Smooth muscle cell of the brain vasculature (primary cell): ENCODE results near the gene MELTF.
"Not testable (repeated sequence)": the region's sequence is repeated elsewhere in the genome, so short reads cannot be mapped to it uniquely, and the experiment has no call there.

Experiments
- DNase-seq: peaks from one replicate; pipeline ENCODE4 v3.0.0-alpha.2; 2012; ENCODE audit warnings: low read depth, low spot score

Gene MELTF

GRCh38 chr3:197029511-197030167 lies at the start of gene MELTF:
Gene MELTF, minus strand, starts transcription at chr3:197029817. Its CDS starts 115 bp downstream, at chr3:197029702.
- DNase-seq, result no peak

- DNase-seq, result no peak
Measured at GRCh38 chr3:197076415-197076814, 46.8 kb upstream of the MELTF start.

- DNase-seq, result no peak
Measured at GRCh38 chr3:197068077-197068476, 38.5 kb upstream of the MELTF start.

- no peak for DNase-seq
Measured at GRCh38 chr3:197064771-197065170, 35.2 kb upstream of the MELTF start.

- no peak for DNase-seq
Measured at GRCh38 chr3:197062446-197062845, 32.8 kb upstream of the MELTF start.

- DNase-seq, result not testable (repeated sequence)
Measured at GRCh38 chr3:197051637-197052036, 22.0 kb upstream of the MELTF start.

- no peak for DNase-seq
Measured at GRCh38 chr3:197050511-197050910, 20.9 kb upstream of the MELTF start.

DNA sequence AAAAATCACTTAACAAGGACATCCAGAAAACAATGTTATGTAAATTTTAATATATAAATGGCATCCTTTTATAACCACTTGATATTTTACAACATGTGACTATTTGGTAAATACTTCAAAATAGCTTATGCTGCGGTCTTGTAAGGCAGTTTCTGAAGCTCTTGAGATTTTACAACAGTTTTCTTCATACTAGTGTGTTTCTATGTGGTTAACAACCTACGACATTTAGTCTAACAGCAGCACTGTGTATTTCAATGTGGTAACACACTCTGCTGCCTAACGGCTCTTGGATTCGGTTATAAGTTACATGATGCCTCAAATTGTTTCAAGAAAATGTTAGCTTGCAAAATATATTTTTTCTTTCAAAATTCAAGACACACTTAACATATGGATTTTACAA lies 12.9 kb upstream of the MELTF start:
- no peak for DNase-seq

DNA sequence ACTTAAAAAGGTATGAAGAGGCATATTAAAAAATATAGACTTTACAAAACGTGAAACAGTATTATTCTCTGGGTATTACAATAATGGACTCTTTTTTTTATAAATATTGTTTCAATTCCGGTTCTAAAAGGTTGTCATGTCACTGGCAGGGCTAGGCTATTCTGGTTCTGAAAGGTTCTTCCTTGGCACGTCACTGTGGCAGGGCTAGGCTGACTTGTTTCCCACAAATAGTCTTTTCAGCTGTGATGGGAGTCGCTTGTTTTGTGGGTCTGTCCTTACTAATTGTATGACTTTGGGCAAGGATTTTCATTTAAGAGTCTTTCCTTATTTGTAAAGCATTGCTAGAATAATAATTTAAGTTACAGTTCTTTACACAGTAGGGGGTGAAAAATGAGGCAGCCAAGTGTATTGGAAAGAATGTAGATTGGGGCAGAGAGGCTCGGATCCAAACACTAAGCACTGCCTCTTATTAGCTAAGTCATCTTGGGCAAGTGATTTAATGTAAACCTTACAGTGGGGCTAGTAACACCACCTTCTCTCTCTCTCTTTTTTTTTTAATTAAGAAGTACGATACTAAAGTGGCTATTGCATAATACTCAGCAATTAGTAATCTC lies 12.4 kb upstream of the MELTF start:
- no peak for DNase-seq

GRCh38 chr3:197040658-197041057 lies 11.0 kb upstream of the MELTF start:
- no peak for DNase-seq

DNA sequence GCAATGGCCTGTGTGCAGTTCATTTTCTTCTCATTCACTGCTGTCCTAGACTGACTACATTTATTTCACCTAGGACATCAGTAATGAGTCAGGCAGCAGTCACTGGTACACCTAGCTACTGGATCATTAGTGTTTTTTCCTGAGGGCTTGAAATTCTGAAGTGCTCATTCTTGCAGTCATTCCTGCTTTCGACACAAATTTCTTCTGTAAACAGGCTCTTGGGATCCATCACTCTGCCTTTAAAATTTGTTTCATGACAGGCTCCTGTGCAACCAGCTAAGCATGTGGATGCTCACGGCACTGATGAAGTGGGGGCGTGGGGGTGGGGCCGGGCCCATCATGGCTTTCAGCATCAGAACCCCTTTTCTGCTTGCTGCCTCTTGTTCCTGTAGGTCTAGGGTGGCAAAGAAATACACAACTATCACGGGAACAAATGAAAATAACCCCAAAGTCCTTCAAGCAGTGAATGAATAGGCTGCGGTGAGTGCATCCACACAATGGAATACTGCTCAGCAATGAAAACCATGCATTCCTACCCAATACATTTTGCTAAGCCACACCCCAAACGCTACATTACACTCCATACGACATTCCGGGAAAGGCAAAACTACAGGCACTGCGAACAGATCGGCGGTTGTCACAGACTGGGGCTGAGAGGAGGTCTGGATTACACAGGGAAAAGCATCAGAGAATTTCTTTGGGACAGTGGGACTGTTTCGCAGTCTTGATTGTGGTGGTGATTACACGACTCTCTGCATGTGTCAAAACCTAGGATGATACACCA lies 9.3 kb upstream of the MELTF start:
- no peak for DNase-seq

- DNase-seq, result no peak
Measured at GRCh38 chr3:197035577-197035976, 6.0 kb upstream of the MELTF start.

DNA sequence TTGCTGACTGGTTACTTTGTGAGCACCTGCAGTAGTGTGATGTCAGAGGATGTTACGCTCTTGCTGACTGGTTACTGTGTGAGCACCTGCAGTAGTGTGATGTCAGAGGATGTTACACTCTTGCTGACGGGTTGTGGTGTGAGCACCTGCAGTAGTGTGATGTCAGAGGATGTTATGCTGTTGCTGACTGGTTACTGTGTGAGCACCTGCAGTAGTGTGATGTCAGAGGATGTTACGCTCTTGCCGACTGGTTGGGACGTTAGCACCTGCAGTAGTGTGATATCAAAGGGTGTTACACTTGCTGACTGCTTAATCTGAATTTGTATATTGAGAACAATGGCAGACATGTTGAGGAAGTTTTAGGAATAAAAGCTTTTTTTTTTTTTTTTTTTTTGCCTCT lies 5.2 kb upstream of the MELTF start:
- not testable (repeated sequence) for DNase-seq

DNA sequence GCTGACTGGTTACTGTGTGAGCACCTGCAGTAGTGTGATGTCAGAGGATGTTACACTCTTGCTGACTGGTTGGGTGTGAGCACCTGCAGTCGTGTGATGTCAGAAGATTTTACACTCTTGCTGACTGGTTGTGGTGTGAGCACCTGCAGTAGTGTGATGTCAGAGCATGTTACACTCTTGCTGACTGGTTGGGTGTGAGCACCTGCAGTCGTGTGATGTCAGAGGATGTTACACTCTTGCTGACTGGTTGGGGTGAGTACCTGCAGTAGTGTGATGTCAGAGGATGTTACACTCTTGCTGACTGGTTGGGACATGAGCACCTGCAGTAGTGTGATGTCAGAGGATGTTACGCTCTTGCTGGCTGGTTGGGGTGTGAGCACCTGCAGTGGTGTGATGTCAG lies 4.1 kb upstream of the MELTF start:
- not testable (repeated sequence) for DNase-seq

- DNase-seq, result peak; percentile 32
Measured at GRCh38 chr3:197031315-197032285, 2.0 kb upstream of the MELTF start.

DNA sequence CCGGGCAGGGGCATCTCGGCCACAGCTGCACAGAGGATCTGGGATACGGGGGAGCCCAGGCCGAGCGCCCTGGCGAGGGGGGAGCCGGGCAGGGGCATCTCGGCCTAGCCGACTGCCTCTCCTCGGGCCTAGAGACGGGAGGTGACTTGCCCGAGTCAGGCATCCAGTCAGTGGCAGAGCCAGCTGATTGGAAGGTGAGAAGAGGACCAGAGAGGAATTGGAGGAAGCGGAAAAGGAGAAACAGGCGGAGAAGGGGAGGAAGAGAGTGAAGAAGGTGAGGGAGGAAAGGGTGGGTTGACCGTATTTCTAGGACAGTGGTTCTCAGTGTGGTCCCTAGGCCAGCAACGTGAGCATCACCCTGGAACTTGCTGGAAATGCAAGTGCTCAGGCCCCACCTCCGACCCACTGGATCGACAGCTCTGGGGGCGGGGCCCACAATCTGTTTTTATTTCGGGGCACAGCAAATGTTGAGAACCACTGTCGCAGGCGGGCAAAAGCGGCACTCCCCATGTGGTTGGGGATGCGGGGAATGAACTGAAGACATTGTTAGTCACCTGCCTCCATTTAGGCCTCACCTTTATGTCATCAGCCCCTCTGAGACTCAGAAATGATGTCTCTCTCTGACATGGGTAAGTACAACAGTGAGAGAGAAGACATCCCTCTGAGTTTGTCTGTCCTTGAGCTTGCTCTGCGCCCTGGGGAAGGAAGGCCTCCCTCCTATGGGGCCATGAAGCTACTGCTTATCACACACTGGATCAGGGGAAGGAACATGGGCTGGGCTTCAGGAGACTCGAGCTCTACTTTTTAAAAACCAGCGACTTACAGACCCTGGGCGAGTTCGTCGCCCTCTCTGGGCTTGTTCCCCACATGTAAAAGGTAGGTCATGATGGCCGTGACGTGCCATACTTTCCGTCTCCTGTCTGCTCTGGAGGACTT lies 1.0 kb upstream of the MELTF start:
- no peak for DNase-seq

GRCh38 chr3:197028728-197029510 lies 698 bp downstream of the MELTF start:
- DNase-seq, result no peak

DNA sequence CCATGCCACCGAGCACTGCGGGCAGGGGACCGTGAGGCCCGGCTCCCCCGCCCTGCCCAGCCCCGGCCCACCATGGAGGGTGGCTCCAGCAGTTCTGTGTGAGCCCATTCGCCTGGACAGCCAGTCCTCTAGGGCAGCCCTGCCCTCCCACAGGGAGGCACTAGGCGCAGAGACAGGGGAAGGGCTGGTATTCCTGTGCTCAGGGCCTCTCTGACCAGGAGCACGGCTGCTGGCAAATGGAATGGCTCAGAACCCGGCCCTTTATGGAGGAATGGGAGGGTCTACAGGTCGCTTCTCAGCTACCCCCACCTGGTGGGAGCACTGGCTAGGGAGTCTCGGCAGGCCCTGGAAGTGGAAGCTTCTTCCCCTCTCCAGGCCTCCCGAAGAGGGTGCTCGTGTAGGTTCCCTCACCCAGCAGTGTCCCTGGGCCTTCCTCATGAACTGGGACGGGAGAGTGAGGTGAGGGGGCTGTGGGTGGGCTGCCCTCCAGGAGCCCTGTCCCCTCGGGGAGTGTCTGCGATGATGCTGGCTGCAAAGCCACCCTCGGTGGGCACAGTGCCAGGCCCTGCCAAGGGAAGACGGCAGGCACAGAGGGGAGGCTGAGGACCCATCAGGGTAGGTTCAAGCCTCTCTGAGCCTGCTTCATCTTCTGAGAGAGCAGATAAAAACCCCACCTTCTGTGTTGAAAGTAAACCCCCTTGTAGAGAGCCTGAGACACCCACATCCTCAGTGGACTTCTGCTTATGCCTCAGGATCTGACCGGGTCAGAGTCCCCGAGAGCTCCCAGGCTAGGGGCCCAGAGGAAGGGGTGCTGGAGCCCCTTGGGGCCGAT lies 1.5 kb downstream of the MELTF start:
- no peak for DNase-seq
